MM.1S (cell line): Measurements from ENCODE around the gene FRYL.
"Not testable (repeated sequence)": the region's sequence is repeated elsewhere in the genome, so short reads cannot be mapped to it uniquely, and the experiment has no call there.

Experiments
- DNase-seq: peaks from one replicate; pipeline ENCODE4 v3.0.0-alpha.2; 2015
- H2AFZ ChIP-seq: fragments of 300-600 bp; sonication (generic); 2 replicates; pipeline ENCODE4 v1.6.0; 2016; ENCODE audit warnings: antibody characterized with exemption, low read length
- H3F3A ChIP-seq: fragments of 300-600 bp; sonication (generic); 2 replicates; pipeline ENCODE4 v1.6.1; 2016; ENCODE audit warnings: mild to moderate bottlenecking, antibody characterized with exemption, low read length, moderate library complexity, mixed read lengths; ENCODE audit not compliant: insufficient read depth
- H3K27ac ChIP-seq: fragments of 300-600 bp; sonication (generic); 2 replicates; pipeline ENCODE4 v1.5.1; 2016; ENCODE audit warnings: mild to moderate bottlenecking, low read length
- H3K27me3 ChIP-seq: fragments of 300-600 bp; sonication (generic); replicated peaks from 2 replicates; pipeline ENCODE4 v1.6.0; 2016; ENCODE audit warnings: low read length; ENCODE audit not compliant: insufficient read depth
- H3K36me3 ChIP-seq: fragments of 300-600 bp; sonication (generic); replicated peaks from 2 replicates; pipeline ENCODE4 v1.6.1; 2016; ENCODE audit warnings: mild to moderate bottlenecking, low read length, mixed read lengths; ENCODE audit not compliant: insufficient read depth
- H3K4me1 ChIP-seq: fragments of 300-600 bp; sonication (generic); 2 replicates; pipeline ENCODE4 v1.6.1; 2016; ENCODE audit warnings: low read length, mixed read lengths
- H3K4me2 ChIP-seq: fragments of 300-600 bp; sonication (generic); 2 replicates; pipeline ENCODE4 v1.6.0; 2016; ENCODE audit warnings: low read depth, low read length
- H3K4me3 ChIP-seq: fragments of 300-600 bp; sonication (generic); 2 replicates; pipeline ENCODE4 v1.5.1; 2016; ENCODE audit warnings: low read length, mixed read lengths
- H3K79me2 ChIP-seq: fragments of 300-600 bp; sonication (generic); 2 replicates; pipeline ENCODE4 v1.6.1; 2016; ENCODE audit warnings: mixed run types, low read length, mixed read lengths
- H3K9ac ChIP-seq: fragments of 300-600 bp; sonication (generic); 2 replicates; pipeline ENCODE4 v1.6.1; 2016; ENCODE audit warnings: low read length, mixed read lengths
- H3K9me2 ChIP-seq: fragments of 300-600 bp; sonication (generic); replicated peaks from 2 replicates; pipeline ENCODE4 v1.6.1; 2016; ENCODE audit warnings: mild to moderate bottlenecking, low read length, mixed read lengths; ENCODE audit not compliant: insufficient read depth
- H3K9me3 ChIP-seq: fragments of 300-600 bp; sonication (generic); replicated peaks from 2 replicates; pipeline ENCODE4 v1.6.1; 2016; ENCODE audit warnings: mild to moderate bottlenecking, low read length, mixed read lengths; ENCODE audit not compliant: insufficient read depth
- H4K20me1 ChIP-seq: fragments of 300-600 bp; sonication (generic); 2 replicates; pipeline ENCODE4 v1.6.1; 2016; ENCODE audit warnings: mild to moderate bottlenecking, low read length, moderate library complexity, mixed read lengths; ENCODE audit not compliant: insufficient read depth
- CTCF ChIP-seq: fragments of 300-600 bp; sonication (generic); IDR thresholded peaks from 2 replicates; pipeline ENCODE4 v1.5.1; 2016; ENCODE audit warnings: antibody characterized with exemption, low read length, mixed read lengths
- EZH2 ChIP-seq: fragments of 300-600 bp; sonication (generic); optimal IDR thresholded peaks from 2 replicates; pipeline ENCODE3; 2017; ENCODE audit warnings: low read depth, mild to moderate bottlenecking, antibody characterized with exemption, low read length, mixed read lengths
- EZH2phosphoT487 ChIP-seq: fragments of 300-600 bp; sonication (generic); IDR thresholded peaks from 2 replicates; pipeline ENCODE4 v1.6.1; 2018; ENCODE audit warnings: antibody characterized with exemption, low read length

The FRYL gene

DNA sequence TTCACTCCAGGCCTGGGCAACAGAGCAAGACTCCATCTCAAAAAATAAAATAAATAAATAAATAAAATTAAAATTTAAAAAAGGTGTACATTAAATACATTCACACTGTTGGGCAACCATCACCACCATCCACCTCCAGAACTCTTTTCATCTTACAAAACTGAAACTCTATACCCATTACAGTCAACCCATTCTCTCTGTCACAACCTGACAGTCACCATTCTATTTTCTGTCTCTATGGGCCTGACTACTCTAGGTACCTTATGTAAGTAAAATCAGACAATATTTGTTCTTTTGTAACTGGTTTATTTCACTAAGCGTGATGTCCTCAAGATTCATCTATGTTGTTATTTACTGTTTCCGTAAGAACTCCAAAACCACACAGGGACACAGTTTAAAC, 59.6 kb downstream of the FRYL start:
- Histone ChIP-seq H3K9ac (no peak overlapping the region), H2AFZ (no peak overlapping the region), H3K4me1 (no peaks in the 10 kb centered on the region), H3K9me3 (no peaks in the 10 kb centered on the region), H3K9me2 (no peaks in the 10 kb centered on the region), H3K4me3 (no peak overlapping the region), H3K27ac (no peak overlapping the region), H3K79me2 (peaks cover 79% of the 10 kb centered on the region), H3K4me2 (no peak overlapping the region), H3F3A (no peaks in the 10 kb centered on the region), H4K20me1 (peaks cover 5% of the 10 kb centered on the region; the same call in 1 of the 2 replicates), H3K36me3 (no peaks in the 10 kb centered on the region), H3K27me3 (no peaks in the 10 kb centered on the region)
- no peak for DNase-seq
- TF ChIP-seq EZH2 (no peak), EZH2phosphoT487 (no peak), CTCF (no peak)

DNA sequence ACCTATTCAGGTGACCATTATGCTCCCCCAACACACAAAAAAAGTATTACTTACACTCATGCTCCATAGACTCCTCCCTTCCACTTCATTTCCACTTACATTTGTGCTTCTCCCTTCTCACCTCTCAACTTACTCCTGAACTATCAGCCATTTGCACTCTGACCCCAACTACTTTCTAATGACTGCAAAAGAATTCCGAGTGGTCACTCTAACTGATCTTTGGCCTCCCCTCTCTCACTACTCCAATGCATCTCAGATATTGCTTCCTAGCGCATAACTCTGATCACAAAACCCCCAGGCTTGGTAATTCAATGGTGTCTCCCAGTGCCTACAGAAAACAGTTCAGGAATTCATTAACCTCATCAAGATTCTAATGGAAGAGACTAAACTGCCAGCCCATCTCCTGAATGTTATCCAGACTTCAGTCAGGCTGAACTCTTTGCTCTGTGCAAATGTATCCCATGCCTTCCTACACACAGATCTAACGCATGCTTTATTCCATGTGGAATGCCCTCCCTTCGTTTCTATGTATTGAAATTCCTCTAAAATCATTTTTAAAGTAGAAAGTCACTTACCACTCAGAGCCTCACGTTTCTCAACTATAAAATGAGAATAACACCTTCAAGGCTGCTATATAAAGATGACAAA, 61.1 kb downstream of the FRYL start:
- H3K79me2 ChIP-seq = peaks cover 64% of the 10 kb centered on the region
- no peaks in the 10 kb centered on the region for H3K36me3 ChIP-seq
- TF ChIP-seq EZH2 = no peak
- TF ChIP-seq CTCF = no peak
- TF ChIP-seq EZH2phosphoT487 = no peak
- H3K4me2 ChIP-seq = no peak overlapping the region
- H3K4me3 ChIP-seq = no peak overlapping the region
- no peak overlapping the region for H3K27ac ChIP-seq
- H2AFZ ChIP-seq = no peak overlapping the region
- no peaks in the 10 kb centered on the region for H4K20me1 ChIP-seq
- H3K9ac ChIP-seq = no peak overlapping the region
- no peaks in the 10 kb centered on the region for H3F3A ChIP-seq
- no peaks in the 10 kb centered on the region for H3K4me1 ChIP-seq
- no peak for DNase-seq
- H3K9me2 ChIP-seq = no peaks in the 10 kb centered on the region
- H3K27me3 ChIP-seq = no peaks in the 10 kb centered on the region
- H3K9me3 ChIP-seq = no peaks in the 10 kb centered on the region

DNA sequence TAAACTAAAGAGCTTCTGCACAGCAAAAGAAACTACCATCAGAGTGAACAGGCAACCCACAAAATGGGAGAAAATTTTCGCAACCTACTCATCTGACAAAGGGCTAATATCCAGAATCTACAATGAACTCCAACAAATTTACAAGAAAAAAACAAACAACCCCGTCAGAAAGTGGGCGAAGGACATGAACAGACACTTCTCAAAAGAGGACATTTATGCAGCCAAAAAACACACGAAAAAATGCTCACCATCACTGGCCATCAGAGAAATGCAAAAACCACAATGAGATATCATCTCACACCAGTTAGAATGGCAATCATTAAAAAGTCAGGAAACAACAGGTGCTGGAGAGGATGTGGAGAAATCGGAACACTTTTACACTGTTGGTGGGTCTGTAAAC, 63.8 kb downstream of the FRYL start:
- not testable (repeated sequence) for H3F3A ChIP-seq

DNA sequence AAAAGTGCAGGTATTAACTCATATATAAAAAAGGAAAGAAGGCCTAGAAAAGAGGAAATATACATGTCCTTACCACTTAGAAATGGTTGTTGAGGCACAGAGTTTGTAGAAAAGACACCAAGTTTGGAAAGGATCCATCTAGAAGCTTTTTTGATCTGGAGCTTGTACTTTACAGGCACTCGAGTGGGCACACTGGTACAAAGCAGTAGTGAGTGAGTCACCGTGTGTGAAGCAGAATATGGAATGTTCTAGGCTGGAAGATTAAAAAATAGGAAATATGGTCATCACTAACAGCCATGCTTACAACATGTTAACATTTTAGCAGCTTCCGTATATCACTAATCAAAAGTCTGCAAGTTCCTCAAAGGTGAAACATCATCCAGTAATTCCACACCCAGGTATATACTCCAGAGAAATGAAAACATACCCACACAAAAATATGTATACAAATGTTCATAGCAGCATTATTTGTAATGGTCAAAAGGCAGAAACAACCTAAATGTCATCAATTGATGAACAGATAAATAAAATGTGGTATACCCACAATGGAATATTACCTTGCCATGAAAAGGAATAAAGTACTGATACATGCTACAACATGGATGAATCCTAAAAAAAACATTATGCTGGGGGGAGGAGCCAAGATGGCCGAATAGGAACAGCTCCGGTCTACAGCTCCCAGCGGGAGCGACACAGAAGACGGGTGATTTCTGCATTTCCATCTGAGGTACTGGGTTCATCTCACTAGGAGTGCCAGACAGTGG, 69.5 kb downstream of the FRYL start:
- Histone ChIP-seq H2AFZ (no peak overlapping the region), H3F3A (no peaks in the 10 kb centered on the region), H3K27ac (no peak overlapping the region), H3K4me1 (no peaks in the 10 kb centered on the region), H3K27me3 (no peaks in the 10 kb centered on the region), H3K36me3 (0 out of 2 replicates have a peak, but pooled peaks cover 5% of the 10 kb centered on the region), H3K4me3 (no peak overlapping the region), H3K9ac (no peak overlapping the region), H3K9me2 (no peaks in the 10 kb centered on the region), H3K4me2 (no peak overlapping the region), H3K79me2 (peaks cover 15% of the 10 kb centered on the region), H4K20me1 (no peaks in the 10 kb centered on the region), H3K9me3 (no peaks in the 10 kb centered on the region)
- TF ChIP-seq EZH2phosphoT487 (no peak), CTCF (no peak), EZH2 (no peak)
- no peak for DNase-seq

More for the DNA sequence above, 63.8 kb downstream of the FRYL start:
- H3K4me2 ChIP-seq, H2AFZ ChIP-seq, H3K27me3 ChIP-seq, H3K36me3 ChIP-seq, H3K9ac ChIP-seq, H3K4me1 ChIP-seq, H3K4me3 ChIP-seq, H3K9me3 ChIP-seq, H3K27ac ChIP-seq, DNase-seq, H3K9me2 ChIP-seq, H4K20me1 ChIP-seq: not testable (repeated sequence)
- peaks cover 41% of the 10 kb centered on the region for H3K79me2 ChIP-seq
